A549 treated with GW870086 at 1 μM for 4 hours (cell line): Measurements from ENCODE around the gene KCTD10. TPM values are rescaled to one million over a fixed set of nuclear protein-coding genes. Genes with fewer than 3 reads are reported as not detected.

Source experiments
- total RNA-seq: library from RNA; stranded (reverse); fragments of 200-300 nt; extraction: Qiagen RNA extraction; gene quantifications from 5 replicates; pipeline ENCODE4 v1.2.3, GENCODE V29; 2022; ENCODE audit warnings: low read depth

The KCTD10 gene, protein sequence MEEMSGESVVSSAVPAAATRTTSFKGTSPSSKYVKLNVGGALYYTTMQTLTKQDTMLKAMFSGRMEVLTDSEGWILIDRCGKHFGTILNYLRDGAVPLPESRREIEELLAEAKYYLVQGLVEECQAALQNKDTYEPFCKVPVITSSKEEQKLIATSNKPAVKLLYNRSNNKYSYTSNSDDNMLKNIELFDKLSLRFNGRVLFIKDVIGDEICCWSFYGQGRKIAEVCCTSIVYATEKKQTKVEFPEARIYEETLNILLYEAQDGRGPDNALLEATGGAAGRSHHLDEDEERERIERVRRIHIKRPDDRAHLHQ
- total RNA-seq = 45.7 to 58.4 TPM (median 47.7 TPM) in 5 replicates

DNA sequence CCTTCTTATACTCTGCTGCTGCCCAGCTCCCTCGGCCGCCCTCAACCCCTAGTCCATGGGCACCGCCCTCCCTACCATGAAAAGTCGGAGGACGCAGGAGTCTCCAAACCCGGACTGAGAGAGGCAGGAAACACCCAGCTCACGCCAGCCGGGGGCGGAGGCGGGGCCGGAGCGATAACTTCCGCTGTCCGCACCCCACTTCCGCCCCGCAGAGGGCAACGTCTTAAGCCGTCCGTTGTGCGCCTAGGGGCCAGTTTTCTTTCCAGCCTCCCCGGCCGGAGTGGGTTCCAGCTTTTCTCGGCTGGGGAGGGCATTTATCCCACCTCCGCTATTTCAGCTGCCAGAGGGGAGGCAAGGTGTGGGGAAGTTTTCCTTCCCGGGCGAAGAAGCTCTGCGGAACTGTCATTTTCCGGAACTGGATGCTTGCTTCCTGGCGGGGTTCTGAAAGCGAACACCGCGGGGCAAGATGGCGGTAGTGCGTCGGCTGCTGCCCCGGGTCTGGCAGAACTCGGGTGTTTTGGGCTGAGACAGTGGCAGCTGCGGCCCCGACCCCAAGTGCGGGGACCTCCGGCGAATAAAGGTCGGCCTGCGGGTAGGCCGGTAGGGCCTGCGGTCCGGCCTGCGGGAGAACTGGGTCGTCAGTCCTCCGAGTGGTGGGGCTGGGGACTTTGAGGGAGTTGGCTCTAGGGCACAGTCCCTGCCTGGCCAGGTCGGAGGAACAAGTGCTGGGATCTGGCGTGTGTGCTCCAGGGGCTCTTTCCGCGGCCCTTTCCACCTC lies at the start of gene KCTD10, which contains the start of gene UBE3B:
Gene KCTD10, minus strand, starts transcription at position 116 of the 778 bp plus-strand sequence. Its CDS starts 38 bp downstream, at position 78.
Gene UBE3B, plus strand, starts transcription at position 450 of the 778 bp plus-strand sequence. CDS start 5,918 bp downstream, outside the sequence.

Other genes with a start within 250 kb of the KCTD10 start
- 0.03 to 0.08 TPM (median 0.06 TPM) in 4 of 5 replicates, not detected in the other for gene FOXN4, start 168.0 kb downstream of the KCTD10 start, total RNA-seq
- gene MYO1H, start 129.4 kb downstream of the KCTD10 start, total RNA-seq = not detected in 5 replicates
- 12.4 to 14.6 TPM (median 13.3 TPM) in 5 replicates for gene UBE3B, start 334 bp upstream of the KCTD10 start, total RNA-seq
- gene MMAB, start 96.2 kb upstream of the KCTD10 start, total RNA-seq = 27.9 to 34.8 TPM (median 30.8 TPM) in 5 replicates
- 6.2 to 9.2 TPM (median 9.1 TPM) in 5 replicates for gene MVK, start 96.5 kb upstream of the KCTD10 start, total RNA-seq
- gene FAM222A, start 236.5 kb upstream of the KCTD10 start, total RNA-seq = 3.5 to 5.7 TPM (median 5.1 TPM) in 5 replicates